ENCODE data around the gene NPTX2.

The NPTX2 gene

GRCh38 chr7:98655611-98656010, 38.5 kb downstream of the NPTX2 start:
- DNase-seq: no peak

DNA sequence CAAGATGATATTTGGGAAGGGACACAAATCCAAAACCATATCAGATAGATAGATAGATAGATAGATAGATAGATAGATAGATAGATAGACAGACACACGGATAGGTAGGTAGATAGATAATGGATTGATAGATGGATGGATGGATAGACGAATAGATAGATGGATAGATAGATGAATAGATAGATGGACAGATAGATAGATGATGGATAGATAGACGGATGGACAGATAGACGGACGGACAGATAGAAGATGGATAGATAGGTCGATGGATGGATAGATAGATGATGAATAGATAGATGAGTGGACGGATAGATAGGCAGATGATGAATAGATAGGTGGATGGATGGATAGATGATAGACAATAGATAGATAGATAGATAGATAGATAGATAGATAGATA, 39.8 kb downstream of the NPTX2 start:
- no peak for DNase-seq

DNA sequence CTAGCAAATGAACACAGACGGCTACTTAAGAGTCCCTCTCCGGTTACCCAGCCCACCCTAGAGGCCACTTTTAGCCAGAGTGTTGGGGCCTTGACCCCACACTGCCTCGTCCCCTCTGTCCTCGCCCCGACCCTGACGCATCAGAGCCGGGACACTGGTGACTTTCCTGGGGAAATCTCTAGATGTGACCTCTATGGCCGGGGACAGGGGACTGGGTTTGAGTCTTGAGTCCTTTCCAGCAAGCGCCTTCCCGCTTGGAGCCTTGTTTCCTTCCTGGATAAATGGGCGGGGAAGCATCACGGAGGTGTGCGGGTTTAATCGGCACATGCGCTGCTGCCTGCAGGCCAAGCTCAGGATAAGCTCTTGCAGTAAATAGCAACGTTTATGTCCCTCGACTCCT, 40.7 kb downstream of the NPTX2 start:
- DNase-seq: no peak

- no peak for DNase-seq
Observed at GRCh38 chr7:98659756-98660155, 42.7 kb downstream of the NPTX2 start.

GRCh38 chr7:98661607-98662006, 44.5 kb downstream of the NPTX2 start:
- no peak for DNase-seq

DNA sequence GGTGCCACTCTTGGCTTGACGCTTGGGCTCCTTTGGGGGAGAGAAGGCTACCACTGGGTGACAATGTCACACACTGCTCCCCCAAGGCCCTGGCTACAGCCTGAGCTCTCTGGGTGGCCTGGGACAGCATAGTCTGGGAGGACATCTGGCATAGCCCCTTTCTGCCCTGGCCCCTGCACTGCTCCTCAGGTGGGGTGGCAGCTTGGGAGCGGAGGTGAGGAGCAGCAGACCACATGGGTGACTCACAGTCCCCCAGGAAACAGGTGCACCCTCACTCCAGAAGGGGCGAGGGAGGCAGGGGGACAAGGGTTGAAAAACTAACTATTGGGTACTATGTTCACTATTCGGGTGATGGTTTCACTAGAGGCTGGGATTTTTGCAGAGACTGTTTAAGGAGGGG, 45.2 kb downstream of the NPTX2 start:
- DNase-seq: no peak

GRCh38 chr7:98664882-98665281, 47.8 kb downstream of the NPTX2 start:
- DNase-seq: no peak

DNA sequence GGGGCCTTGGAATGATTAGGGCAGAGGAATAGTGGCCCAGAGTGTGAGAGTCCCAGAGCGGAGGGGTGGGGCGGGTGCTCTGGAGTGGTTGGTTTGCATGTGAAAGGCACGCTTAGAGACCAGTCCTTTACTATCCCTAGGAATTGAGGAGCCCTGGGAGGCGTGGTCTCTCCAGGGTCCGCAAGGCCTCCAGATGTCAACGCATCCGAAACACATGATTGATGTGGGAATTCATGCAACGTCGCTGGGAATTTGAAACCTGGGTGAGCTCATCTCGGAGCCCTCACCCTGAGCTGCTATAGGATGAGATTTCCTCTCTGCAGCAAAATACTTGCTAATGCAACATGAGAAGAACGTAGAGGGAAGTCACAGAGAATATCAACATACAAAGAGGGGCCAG, 51.2 kb downstream of the NPTX2 start:
- no peak for DNase-seq

- DNase-seq: no peak
Observed at GRCh38 chr7:98669329-98670000, 52.4 kb downstream of the NPTX2 start.

DNA sequence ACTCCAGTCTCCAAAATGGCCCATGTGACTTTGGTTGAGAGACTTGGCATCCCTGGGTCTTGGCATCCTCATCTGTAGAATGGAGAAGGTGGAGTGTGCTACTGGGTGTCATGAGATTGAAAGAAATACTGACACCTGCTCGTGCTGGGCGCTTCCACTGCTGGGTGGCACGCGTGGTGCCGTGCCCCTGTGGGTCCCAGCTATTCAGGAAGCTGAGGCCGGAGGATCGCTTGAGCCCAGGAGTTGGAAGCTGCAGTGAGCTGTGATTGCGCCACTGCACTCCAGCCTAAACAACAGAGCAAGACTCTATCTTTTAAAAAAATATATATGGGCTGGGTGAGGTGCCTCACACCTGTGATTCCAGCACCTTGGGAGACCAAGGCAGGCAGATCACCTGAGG, 53.1 kb downstream of the NPTX2 start:
- DNase-seq: no peak

DNA sequence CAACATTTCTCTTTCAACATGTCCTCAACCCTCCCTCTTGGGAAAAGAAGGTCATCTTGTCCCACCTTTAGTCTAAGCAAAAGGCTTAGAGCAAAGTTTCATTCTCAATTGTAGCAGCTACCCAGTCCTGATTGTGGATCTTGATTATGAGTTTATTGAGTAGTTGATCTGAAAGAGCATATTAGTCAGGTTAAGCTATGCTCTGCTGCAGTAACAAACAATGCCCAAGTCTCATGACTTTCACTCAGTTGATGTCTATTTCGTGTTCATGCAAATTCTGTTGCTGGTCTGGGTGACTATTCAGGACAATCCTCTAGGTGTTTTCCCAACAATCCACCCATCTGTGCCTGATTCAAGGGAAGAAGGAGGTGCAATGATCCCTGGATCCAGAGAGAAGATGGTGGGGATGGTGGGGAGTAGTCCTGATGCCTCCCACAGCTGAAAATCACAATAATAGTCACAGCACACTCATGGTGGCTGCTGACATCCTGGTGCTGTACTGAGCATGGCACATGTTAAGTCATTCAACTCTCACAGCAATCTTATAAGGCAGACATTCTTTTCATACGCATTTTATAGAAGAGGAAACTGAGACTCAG, 54.7 kb downstream of the NPTX2 start:
- DNase-seq: no peak

DNA sequence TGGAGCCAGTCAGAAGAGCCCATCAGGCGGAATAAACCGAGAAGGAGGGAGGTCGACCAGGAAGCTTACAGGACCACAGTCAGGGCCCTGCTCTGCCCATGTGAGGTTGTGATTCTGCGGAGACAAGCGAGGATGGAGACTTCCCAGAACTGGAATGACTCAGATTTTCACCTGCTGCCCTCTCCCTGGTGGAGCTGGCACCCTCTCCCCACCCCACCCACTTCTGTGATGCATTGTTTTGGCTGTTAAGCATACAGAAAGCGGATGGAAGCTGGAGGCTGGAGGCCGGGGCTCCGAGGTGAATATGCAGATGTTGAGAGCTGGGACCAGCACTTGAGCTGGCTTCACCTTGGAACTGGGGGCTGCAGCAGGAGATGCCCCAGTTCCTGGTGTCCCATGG, 57.4 kb downstream of the NPTX2 start:
- DNase-seq: no peak

DNA sequence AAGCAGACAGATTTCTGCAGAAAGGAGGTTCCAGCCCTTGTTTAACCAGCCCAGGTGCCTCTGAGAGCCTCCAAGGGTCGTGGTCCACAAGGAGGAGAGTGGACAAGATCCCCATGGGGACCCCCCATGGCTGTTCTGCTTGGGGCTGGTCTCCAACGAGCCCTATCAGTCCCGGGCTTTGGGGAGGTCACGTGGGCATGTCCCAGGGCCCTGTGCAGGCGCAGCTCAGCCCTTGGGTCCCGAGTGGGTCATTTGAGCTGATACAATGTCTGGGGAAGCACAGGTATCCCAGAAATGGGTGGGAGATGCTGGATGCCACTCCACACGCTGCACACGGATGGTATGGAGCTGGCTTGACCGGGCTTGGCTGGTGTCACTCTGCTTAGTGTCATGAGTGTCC, 57.8 kb downstream of the NPTX2 start:
- no peak for DNase-seq

GRCh38 chr7:98678215-98678614, 61.1 kb downstream of the NPTX2 start:
- DNase-seq: no peak

All from GOT3 (cell line).